PC-3 (cell line): ENCODE measurements around the gene PRDM2. TPM values are rescaled to one million over a fixed set of nuclear protein-coding genes. Genes with fewer than 3 reads are reported as not detected.

Experiments used
- ATAC-seq: fragments of 200-7000 bp; cut with Tn5 transposase; 2 replicates; pipeline ENCODE4 v1.9.1; 2020; ENCODE audit warnings: mild to moderate bottlenecking, moderate library complexity
- BruUV-seq: library from RNA; stranded (reverse); fragments of 400-500 nt; replicated peaks from 2 replicates; lab custom pipeline; 2021; lab: Mats Ljungman, UMichigan
- CTCF ChIA-PET: fragments of 300-600 bp; sonication (Branson Sonifier 250); formaldehyde crosslinking; loops from one replicate; lab custom pipeline; 2022; ENCODE audit warnings: antibody characterized with exemption; lab: Charles Lee
- POLR2A ChIA-PET: fragments of 300-600 bp; sonication (Branson Sonifier 250); formaldehyde crosslinking; loops from one replicate; lab custom pipeline; 2022; ENCODE audit warnings: antibody characterized with exemption; ENCODE audit not compliant: unreplicated experiment; lab: Charles Lee
- DNase-seq: peaks from one replicate; pipeline ENCODE4 v3.0.0-alpha.2; 2015
- H2AFZ ChIP-seq: fragments of 300-600 bp; sonication (generic); 2 replicates; pipeline ENCODE4 v1.6.0; 2016; ENCODE audit warnings: antibody characterized with exemption, low read length
- H3F3A ChIP-seq: fragments of 300-600 bp; sonication (generic); one replicate; pipeline ENCODE4 v1.6.0; 2017; ENCODE audit warnings: antibody characterized with exemption, low read length, control low read depth, mild to moderate bottlenecking; ENCODE audit not compliant: unreplicated experiment
- H3K27ac ChIP-seq: fragments of 300-600 bp; sonication (generic); 2 replicates; pipeline ENCODE4 v1.5.1; 2016; ENCODE audit warnings: mild to moderate bottlenecking, low read length
- H3K27me3 ChIP-seq: fragments of 300-600 bp; sonication (generic); 2 replicates; pipeline ENCODE4 v1.6.1; 2016; ENCODE audit warnings: low read length, mixed read lengths
- H3K36me3 ChIP-seq: fragments of 300-600 bp; sonication (generic); 2 replicates; pipeline ENCODE4 v1.6.1; 2016; ENCODE audit warnings: low read depth, mixed run types, low read length, mixed read lengths
- H3K4me1 ChIP-seq: fragments of 300-600 bp; sonication (generic); 2 replicates; pipeline ENCODE4 v1.5.1; 2016; ENCODE audit warnings: low read length; ENCODE audit not compliant: insufficient read depth
- H3K4me2 ChIP-seq: fragments of 300-600 bp; sonication (generic); 2 replicates; pipeline ENCODE4 v1.6.0; 2016; ENCODE audit warnings: low read length
- H3K4me3 ChIP-seq: fragments of 300-600 bp; sonication (generic); 2 replicates; pipeline ENCODE4 v1.5.1; 2016; ENCODE audit warnings: mild to moderate bottlenecking, low read length, mixed read lengths
- H3K79me2 ChIP-seq: fragments of 300-600 bp; sonication (generic); 2 replicates; pipeline ENCODE4 v1.6.1; 2017; ENCODE audit warnings: low read length, mixed read lengths
- H3K9ac ChIP-seq: fragments of 300-600 bp; sonication (generic); 2 replicates; pipeline ENCODE4 v1.6.0; 2016; ENCODE audit warnings: mild to moderate bottlenecking, low read length
- H3K9me2 ChIP-seq: fragments of 300-600 bp; sonication (generic); replicated peaks from 2 replicates; pipeline ENCODE4 v1.6.1; 2016; ENCODE audit warnings: mixed run types, low read length, mixed read lengths
- H3K9me3 ChIP-seq: fragments of 300-600 bp; sonication (generic); 2 replicates; pipeline ENCODE4 v1.6.1; 2016; ENCODE audit warnings: low read length, mixed read lengths
- H4K20me1 ChIP-seq: fragments of 300-600 bp; sonication (generic); 2 replicates; pipeline ENCODE4 v1.6.1; 2016; ENCODE audit warnings: low read length, mixed read lengths
- CTCF ChIP-seq: fragments of 300-600 bp; sonication (generic); conservative IDR thresholded peaks from 2 replicates; pipeline ENCODE4 v1.5.1; 2017; ENCODE audit warnings: antibody characterized with exemption, low read depth, mild to moderate bottlenecking, low read length
- EZH2 ChIP-seq: fragments of 300-600 bp; sonication (generic); IDR thresholded peaks from one replicate; pipeline ENCODE4 v1.6.1; 2017; ENCODE audit warnings: antibody characterized with exemption, mild to moderate bottlenecking, low read length; ENCODE audit not compliant: unreplicated experiment
- EZH2phosphoT487 ChIP-seq: fragments of 300-600 bp; sonication (generic); IDR thresholded peaks from 2 replicates; pipeline ENCODE4 v1.6.1; 2018; ENCODE audit warnings: mild to moderate bottlenecking, antibody characterized with exemption, low read length, borderline replicate concordance
- intact Hi-C: fragments of 100-400 bp; cut with micrococcal nuclease; formaldehyde crosslinking; loops from 2 replicates; pipeline ENCODE4 v1.9.0; 2023
- total RNA-seq: library from RNA; depleted of rRNA; stranded (reverse); fragments of >200 nt; gene quantifications from 2 replicates; pipeline ENCODE4 v1.2.3, GENCODE V29; 2014

PRDM2 gene
- total RNA-seq, 1 experiment from 2014 or later: 9.4 TPM

DNA sequence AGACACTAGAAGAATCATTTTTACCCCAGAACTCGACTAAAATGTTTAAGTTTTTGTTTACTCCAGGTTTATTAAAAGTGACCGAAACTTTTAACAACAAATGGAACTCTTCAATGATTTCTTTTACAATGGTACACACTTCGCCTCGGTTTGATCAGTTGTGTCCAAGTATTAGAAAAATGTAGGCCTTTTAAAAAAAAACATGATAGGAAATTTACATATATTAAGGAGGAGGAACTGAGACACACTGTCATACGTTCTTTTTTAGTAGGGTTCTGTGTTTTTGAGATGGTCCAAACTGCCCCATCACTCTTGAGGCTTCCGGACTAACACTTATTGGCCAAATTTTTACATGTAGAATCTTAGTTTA lies 1.3 kb downstream of the PRDM2 start:
- Histone ChIP-seq H3K9ac (0 out of 2 replicates have a peak overlapping the region, but pooled peaks have one; percentile 82), H3K9me2 (no peaks in the 10 kb centered on the region), H4K20me1 (no peaks in the 10 kb centered on the region), H3K4me3 (peak overlapping the region; percentile 88), H3K27ac (no peak overlapping the region), H3K4me2 (peak overlapping the region; percentile 87), H3K27me3 (no peaks in the 10 kb centered on the region), H3K79me2 (peaks cover 60% of the 10 kb centered on the region), H3K9me3 (no peaks in the 10 kb centered on the region), H3F3A (no peaks in the 10 kb centered on the region), H3K4me1 (peaks cover 14% of the 10 kb centered on the region), H2AFZ (no peak overlapping the region), H3K36me3 (no peaks in the 10 kb centered on the region)
- BruUV-seq: TSS peak; percentile 55
- ATAC-seq (no peak), DNase-seq (no peak)
- CTCF ChIA-PET: no interaction called here
- intact Hi-C loops: no loop called here
- POLR2A ChIA-PET: no interaction called here
- no peak for TF ChIP-seq EZH2
- no peak for TF ChIP-seq CTCF
- no peak for TF ChIP-seq EZH2phosphoT487

DNA sequence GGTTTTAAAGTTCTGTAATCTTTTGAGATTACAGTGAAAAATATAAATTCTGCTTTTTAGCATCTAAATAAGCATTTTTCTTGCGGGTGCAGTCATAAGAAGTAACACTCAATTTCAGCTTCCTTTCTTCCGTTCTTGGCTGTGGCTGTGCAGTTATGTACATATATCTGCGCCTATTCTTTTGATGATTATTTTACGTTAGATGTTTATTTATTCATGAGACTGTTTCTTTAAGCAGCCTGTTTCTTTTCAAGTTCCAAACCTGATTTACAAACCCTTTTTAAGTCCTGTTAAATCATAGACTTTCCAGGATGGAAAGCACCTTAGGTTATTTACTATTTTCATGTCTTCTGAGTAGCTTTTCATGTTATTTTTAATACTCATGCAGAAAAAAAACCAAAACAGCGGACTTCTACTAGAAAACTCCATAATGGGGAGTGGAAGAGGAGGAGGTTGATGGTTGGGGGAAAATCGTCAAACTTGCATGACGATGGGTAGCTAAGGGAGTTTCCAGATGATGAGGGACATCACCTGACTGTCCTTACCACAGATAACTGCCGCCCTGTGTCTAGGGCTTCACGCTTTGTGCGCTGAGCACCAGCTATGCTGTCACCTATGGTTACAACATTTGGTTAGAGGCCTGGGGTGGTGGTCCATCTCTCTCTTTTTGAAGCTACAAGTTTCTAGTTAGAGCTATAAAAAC lies 2.6 kb downstream of the PRDM2 start:
- Histone ChIP-seq H3K79me2 (peaks cover 68% of the 10 kb centered on the region), H2AFZ (no peak overlapping the region), H4K20me1 (no peaks in the 10 kb centered on the region), H3K36me3 (no peaks in the 10 kb centered on the region), H3K4me1 (peaks cover 14% of the 10 kb centered on the region), H3K9me2 (no peaks in the 10 kb centered on the region), H3F3A (no peaks in the 10 kb centered on the region), H3K27me3 (no peaks in the 10 kb centered on the region), H3K27ac (no peak overlapping the region), H3K9me3 (no peaks in the 10 kb centered on the region), H3K4me2 (no peak overlapping the region), H3K9ac (no peak overlapping the region), H3K4me3 (no peak overlapping the region)
- ChIA-PET POLR2A (interaction anchor here (0.6 kb wide), 2 partner anchors 46 to 1447 kb away, joined by 4 to 7 read pairs; no protein-coding TSS in a partner anchor), CTCF (no interaction called here)
- no peak for DNase-seq
- ATAC-seq: no peak
- BruUV-seq: no TSS peak
- TF ChIP-seq EZH2phosphoT487: no peak
- TF ChIP-seq EZH2: no peak
- no peak for TF ChIP-seq CTCF
- intact Hi-C loops: no loop called here

GRCh38 chr1:13703128-13703513 lies 3.1 kb downstream of the PRDM2 start:
- BruUV-seq: no TSS peak
- DNase-seq (no peak), ATAC-seq (no peak)
- H3K4me3 ChIP-seq: no peak overlapping the region
- H3K4me2 ChIP-seq: no peak overlapping the region
- H4K20me1 ChIP-seq: no peaks in the 10 kb centered on the region
- H2AFZ ChIP-seq: no peak overlapping the region
- no peaks in the 10 kb centered on the region for H3K9me2 ChIP-seq
- ChIA-PET POLR2A (interaction anchor here (0.6 kb wide), 1 partner anchor 1448 kb away, joined by 7 read pairs; no protein-coding TSS in a partner anchor), CTCF (no interaction called here)
- H3K9ac ChIP-seq: no peak overlapping the region
- intact Hi-C loops: no loop called here
- TF ChIP-seq EZH2: no peak
- TF ChIP-seq EZH2phosphoT487: no peak
- TF ChIP-seq CTCF: no peak
- no peak overlapping the region for H3K27ac ChIP-seq
- H3K9me3 ChIP-seq: no peaks in the 10 kb centered on the region
- H3K36me3 ChIP-seq: no peaks in the 10 kb centered on the region
- peaks cover 14% of the 10 kb centered on the region for H3K4me1 ChIP-seq
- no peaks in the 10 kb centered on the region for H3K27me3 ChIP-seq
- H3K79me2 ChIP-seq: peaks cover 73% of the 10 kb centered on the region
- no peaks in the 10 kb centered on the region for H3F3A ChIP-seq
